Naive B cell (primary cell): ENCODE measurements around the gene CACNA1C. TPM values are rescaled to one million over a fixed set of nuclear protein-coding genes. Genes with fewer than 3 reads are reported as not detected.

Experiments
- ATAC-seq, 2 donors: fragments of 150-1000 bp; cut with Tn5 transposase; 2 replicates each; pipeline ENCODE4 v1.10.0; 2021; ENCODE audit warnings: low read depth in 2 of 2, mild to moderate bottlenecking in 2 of 2, moderate library complexity in 2 of 2
- DNase-seq: peaks from one replicate; pipeline ENCODE4 v3.0.0; 2022
- H3K27ac Mint-ChIP-seq, 6 donors: one replicate each; pipeline ENCODE4 v1.8.0; 2020 to 2022; ENCODE audit warnings: mild to moderate bottlenecking in 6 of 6, mixed read lengths in 6 of 6, moderate library complexity in 5 of 6, inconsistent platforms in 2 of 6
- H3K27me3 Mint-ChIP-seq, 3 donors: one replicate each; pipeline ENCODE4 v1.8.0; 2021 to 2022; ENCODE audit warnings: mixed read lengths in 3 of 3, mild to moderate bottlenecking in 1 of 3
- H3K36me3 Mint-ChIP-seq, 2 donors: one replicate each; pipeline ENCODE4 v1.8.0; 2020 to 2022; ENCODE audit warnings: mixed read lengths in 2 of 2, inconsistent platforms in 1 of 2, mild to moderate bottlenecking in 1 of 2
- H3K4me1 Mint-ChIP-seq, 3 donors: one replicate each; pipeline ENCODE4 v1.8.0; 2020 to 2022; ENCODE audit warnings: mixed read lengths in 3 of 3, inconsistent platforms in 1 of 3, mild to moderate bottlenecking in 1 of 3, moderate library complexity in 1 of 3
- H3K4me3 Mint-ChIP-seq, 8 donors: one replicate each; pipeline ENCODE4 v1.8.0; 2020 to 2022; ENCODE audit warnings: mild to moderate bottlenecking in 8 of 8, mixed read lengths in 8 of 8, moderate library complexity in 8 of 8, inconsistent platforms in 2 of 8
- H3K9me3 Mint-ChIP-seq, 7 donors: one replicate each; pipeline ENCODE4 v1.8.0; 2020 to 2022; ENCODE audit warnings: mixed read lengths in 7 of 7, mild to moderate bottlenecking in 5 of 7, inconsistent platforms in 2 of 7, moderate library complexity in 1 of 7
- polyA plus RNA-seq, 6 donors: library from polyadenylated mRNA; unstranded; fragments of 300-500 nt; fragmentation: Illumina TruSeq; gene quantifications; one replicate each; pipeline ENCODE4 v1.2.3, GENCODE V29; 2021; ENCODE audit warnings: low read depth in 6 of 6

The CACNA1C gene
- polyA plus RNA-seq, 6 donors from 2014 or later = 0.03 to 0.09 (median 0.06) TPM; not detected in 1

DNA sequence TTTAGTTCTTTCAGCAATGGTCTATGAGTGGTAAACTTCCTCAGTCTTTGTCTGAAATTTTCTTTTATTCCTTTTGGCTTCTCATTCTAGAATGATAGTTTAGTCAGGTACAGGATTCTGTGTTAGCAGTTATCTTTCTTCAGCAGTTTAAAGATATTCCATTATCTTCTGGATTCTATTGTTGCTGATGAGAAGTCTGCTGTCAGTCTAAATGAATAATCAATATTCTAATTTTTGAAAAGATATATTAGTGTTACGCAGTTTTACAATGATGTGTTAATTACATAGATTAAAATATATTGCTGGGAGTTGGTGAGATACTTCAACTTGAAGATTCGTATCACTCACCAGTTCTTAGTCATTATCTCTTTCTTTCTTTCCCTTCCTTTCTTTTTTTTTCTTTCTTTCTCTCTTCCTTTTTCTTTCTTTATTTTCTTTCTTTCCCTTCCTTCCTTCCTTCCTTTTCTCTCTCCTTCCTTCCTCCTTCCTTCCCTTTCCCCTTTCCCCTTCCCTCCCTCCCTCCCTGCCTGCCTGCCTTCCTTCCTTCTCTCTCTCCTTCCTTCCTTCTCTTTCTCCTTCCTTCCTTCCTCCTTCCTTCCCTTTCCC lies 17.8 kb downstream of the CACNA1C start:
- H3K4me3 Mint-ChIP-seq = no peak overlapping the region
- peaks cover 11 to 24% (median 15%) of the 10 kb centered on the region in 7 donors for H3K9me3 Mint-ChIP-seq
- H3K27ac Mint-ChIP-seq = no peak overlapping the region
- no peaks in the 10 kb centered on the region for H3K4me1 Mint-ChIP-seq
- peaks cover 18 to 28% (median 25%) of the 10 kb centered on the region in 3 donors for H3K27me3 Mint-ChIP-seq
- H3K36me3 Mint-ChIP-seq = peaks cover 5 to 17% of the 10 kb centered on the region in 2 donors
- no peak for ATAC-seq
- no peak for DNase-seq

GRCh38 chr12:2074792-2075191 lies 22.0 kb downstream of the CACNA1C start:
- Mint-ChIP-seq H3K9me3 (peaks cover 9 to 31% (median 18%) of the 10 kb centered on the region in 7 donors), H3K27me3 (peaks cover 7 to 32% (median 27%) of the 10 kb centered on the region in 3 donors), H3K27ac (no peak overlapping the region), H3K4me1 (no peaks in the 10 kb centered on the region), H3K36me3 (peaks cover 5 to 12% of the 10 kb centered on the region in 2 donors), H3K4me3 (no peak overlapping the region)
- DNase-seq = no peak
- ATAC-seq = no peak

GRCh38 chr12:2075508-2076195 lies 22.9 kb downstream of the CACNA1C start:
- H3K9me3 Mint-ChIP-seq = peaks cover 9 to 30% (median 17%) of the 10 kb centered on the region in 7 donors

DNA sequence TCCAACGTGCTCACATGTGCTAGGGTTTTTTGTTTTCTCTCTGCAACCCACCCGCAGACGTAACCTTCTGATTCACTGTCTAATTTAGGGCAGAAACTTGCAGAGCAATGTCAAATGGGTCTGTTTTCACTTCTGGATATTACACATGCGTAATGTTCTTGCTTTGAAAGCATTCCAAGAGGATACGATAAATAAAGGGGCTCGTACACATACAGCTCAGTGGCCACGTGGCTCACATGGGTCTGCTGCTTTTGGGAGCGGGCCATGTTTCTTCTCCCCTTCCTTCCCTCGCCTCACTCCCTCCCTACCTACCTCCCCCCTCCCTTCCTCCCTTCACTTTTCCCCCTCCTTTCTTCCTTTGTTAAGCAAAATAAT lies 23.4 kb downstream of the CACNA1C start:
- peaks cover 4 to 8% of the 10 kb centered on the region in 2 donors for H3K36me3 Mint-ChIP-seq
- ATAC-seq (no peak), DNase-seq (no peak)
- peaks cover 7 to 32% (median 27%) of the 10 kb centered on the region in 3 donors for H3K27me3 Mint-ChIP-seq
- no peaks in the 10 kb centered on the region for H3K4me1 Mint-ChIP-seq
- no peak overlapping the region for H3K4me3 Mint-ChIP-seq
- H3K27ac Mint-ChIP-seq = no peak overlapping the region
- H3K9me3 Mint-ChIP-seq = peaks cover 6 to 32% (median 19%) of the 10 kb centered on the region in 7 donors

More at GRCh38 chr12:2075508-2076195, 22.9 kb downstream of the CACNA1C start:
- ATAC-seq (no peak), DNase-seq (no peak)
- Mint-ChIP-seq H3K27me3 (peaks cover 7 to 32% (median 27%) of the 10 kb centered on the region in 3 donors), H3K36me3 (peaks cover 5 to 12% of the 10 kb centered on the region in 2 donors), H3K27ac (no peak overlapping the region), H3K4me3 (no peak overlapping the region), H3K4me1 (no peaks in the 10 kb centered on the region)

- DNase-seq (no peak), ATAC-seq (no peak)
- Mint-ChIP-seq H3K4me1 (no peaks in the 10 kb centered on the region), H3K27me3 (peaks cover 7 to 32% (median 27%) of the 10 kb centered on the region in 3 donors), H3K9me3 (peaks cover under 1 to 32% (median 16%) of the 10 kb centered on the region in 7 donors), H3K36me3 (peaks cover 0 to 2% of the 10 kb centered on the region in 2 donors), H3K4me3 (no peak overlapping the region), H3K27ac (no peak overlapping the region)
These were observed 23.9 kb downstream of the CACNA1C start for GRCh38 chr12:2076728-2077127.

DNA sequence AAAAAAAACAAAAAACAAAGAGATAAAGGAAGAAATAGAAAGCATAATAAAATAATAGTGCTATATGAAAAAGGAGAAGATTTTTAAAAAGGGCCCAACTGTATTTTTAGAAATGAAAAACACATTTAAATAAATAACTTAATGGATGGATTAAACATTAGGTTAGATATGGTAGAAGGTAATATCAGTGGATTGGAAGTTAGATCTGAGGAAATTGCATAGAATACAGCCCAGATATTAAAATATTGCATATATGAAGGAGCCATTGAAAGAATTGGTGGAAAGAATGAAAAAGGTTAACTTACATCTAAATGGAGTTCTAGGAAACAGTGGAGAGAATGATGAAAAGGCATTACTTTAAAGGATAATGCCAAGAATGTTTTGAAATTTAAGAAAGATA lies 27.8 kb downstream of the CACNA1C start:
- Mint-ChIP-seq H3K9me3 (peaks cover 0 to 32% (median 19%) of the 10 kb centered on the region in 7 donors), H3K4me1 (no peaks in the 10 kb centered on the region), H3K27ac (no peak overlapping the region), H3K36me3 (no peaks in the 10 kb centered on the region), H3K4me3 (no peak overlapping the region), H3K27me3 (peaks cover 7 to 36% (median 20%) of the 10 kb centered on the region in 3 donors)
- ATAC-seq = no peak
- no peak for DNase-seq

DNA sequence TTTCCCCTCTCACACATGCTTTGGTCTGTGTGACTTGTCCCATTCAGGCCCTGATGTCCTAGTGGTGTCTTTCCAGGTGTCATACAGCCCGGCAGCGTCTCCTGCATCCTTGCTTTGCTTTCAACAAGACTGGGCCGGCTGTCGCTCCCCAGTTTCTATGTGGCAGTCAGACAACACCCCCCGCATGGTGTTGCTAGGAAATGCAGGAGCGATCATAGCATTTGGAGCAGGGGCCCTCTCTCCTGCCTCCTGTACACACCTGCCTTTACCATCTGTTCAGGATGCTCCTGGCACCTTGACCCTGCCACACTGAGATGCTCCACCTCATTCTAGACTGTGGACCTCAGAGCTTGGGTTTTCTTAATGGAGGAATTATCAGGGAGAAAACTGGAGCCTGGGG lies 29.5 kb downstream of the CACNA1C start:
- Mint-ChIP-seq H3K9me3 (peaks cover 0 to 32% (median 19%) of the 10 kb centered on the region in 7 donors), H3K4me1 (no peaks in the 10 kb centered on the region), H3K27me3 (peaks cover under 1 to 30% (median 25%) of the 10 kb centered on the region in 3 donors), H3K27ac (peak overlapping the region in 1 of 6 donors; percentile 6), H3K4me3 (no peak overlapping the region), H3K36me3 (no peaks in the 10 kb centered on the region)
- DNase-seq (no peak), ATAC-seq (no peak)

GRCh38 chr12:2083008-2083407 lies 30.2 kb downstream of the CACNA1C start:
- peaks cover 0 to 30% (median 17%) of the 10 kb centered on the region in 7 donors for H3K9me3 Mint-ChIP-seq
- H3K36me3 Mint-ChIP-seq = no peaks in the 10 kb centered on the region
- no peak overlapping the region for H3K27ac Mint-ChIP-seq
- no peak overlapping the region for H3K4me3 Mint-ChIP-seq
- ATAC-seq (no peak), DNase-seq (no peak)
- no peaks in the 10 kb centered on the region for H3K4me1 Mint-ChIP-seq
- peaks cover 0 to 27% (median 20%) of the 10 kb centered on the region in 3 donors for H3K27me3 Mint-ChIP-seq

DNA sequence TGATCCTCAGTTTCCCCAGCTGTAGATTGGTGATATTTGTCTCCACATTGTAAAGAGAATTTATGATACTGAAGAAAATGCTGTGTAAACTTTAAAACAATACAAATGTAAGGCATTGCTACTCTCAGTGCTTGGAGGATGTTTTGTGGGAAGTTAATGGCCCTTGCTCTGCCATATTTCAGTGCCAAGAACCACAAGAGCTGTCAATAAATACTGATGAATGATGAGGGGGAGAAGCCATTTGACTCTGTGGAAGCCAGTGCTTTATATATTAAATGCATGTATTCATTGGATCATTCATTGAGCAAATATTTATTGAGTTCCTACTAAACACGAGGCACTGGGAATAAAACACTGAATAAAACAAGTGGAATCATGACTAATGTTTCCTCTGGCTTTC lies 30.8 kb downstream of the CACNA1C start:
- DNase-seq = no peak
- Mint-ChIP-seq H3K27ac (no peak overlapping the region), H3K4me1 (no peaks in the 10 kb centered on the region), H3K27me3 (peaks cover 0 to 27% (median 20%) of the 10 kb centered on the region in 3 donors), H3K4me3 (no peak overlapping the region), H3K9me3 (peaks cover 0 to 24% (median 15%) of the 10 kb centered on the region in 7 donors), H3K36me3 (no peaks in the 10 kb centered on the region)
- no peak for ATAC-seq

DNA sequence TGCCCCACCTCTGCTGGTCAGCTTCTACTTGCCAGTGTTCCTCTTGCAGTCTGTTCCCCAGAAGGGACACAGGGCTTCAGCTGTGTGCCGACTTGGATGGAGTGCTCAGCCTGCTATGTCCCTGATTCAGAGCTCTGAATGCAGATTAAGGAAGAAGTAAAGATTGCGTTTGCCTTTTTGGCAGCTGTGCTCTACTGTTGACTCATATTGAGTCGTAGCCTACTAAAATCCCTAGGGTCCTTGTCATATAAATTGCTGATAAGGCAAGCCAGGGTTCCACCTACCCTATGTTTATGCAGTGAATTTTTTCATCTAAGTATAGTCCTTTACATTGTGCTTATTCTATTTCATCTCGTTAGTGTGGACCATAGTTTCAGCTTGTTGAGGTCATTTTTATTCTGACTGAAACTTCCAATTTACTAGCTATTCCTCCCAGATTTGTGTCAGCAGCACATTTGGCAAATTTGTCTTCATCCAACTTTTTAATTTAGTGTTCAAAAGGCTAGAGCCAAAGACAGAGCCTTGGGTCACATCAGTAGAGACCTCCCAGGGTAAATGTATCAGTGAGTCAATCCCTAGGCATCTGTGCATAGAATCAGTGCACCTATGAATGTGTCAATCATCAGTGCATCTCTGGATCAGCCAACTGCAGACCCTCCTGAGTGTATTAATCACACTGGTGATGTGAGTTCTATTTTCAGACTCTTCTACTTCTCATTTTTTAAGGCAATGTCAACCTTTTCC lies 31.9 kb downstream of the CACNA1C start:
- no peak for DNase-seq
- Mint-ChIP-seq H3K36me3 (no peaks in the 10 kb centered on the region), H3K9me3 (peaks cover 0 to 19% (median 15%) of the 10 kb centered on the region in 7 donors), H3K4me3 (no peak overlapping the region), H3K27ac (no peak overlapping the region), H3K27me3 (peaks cover 0 to 27% (median 20%) of the 10 kb centered on the region in 3 donors), H3K4me1 (no peaks in the 10 kb centered on the region)
- ATAC-seq = no peak

DNA sequence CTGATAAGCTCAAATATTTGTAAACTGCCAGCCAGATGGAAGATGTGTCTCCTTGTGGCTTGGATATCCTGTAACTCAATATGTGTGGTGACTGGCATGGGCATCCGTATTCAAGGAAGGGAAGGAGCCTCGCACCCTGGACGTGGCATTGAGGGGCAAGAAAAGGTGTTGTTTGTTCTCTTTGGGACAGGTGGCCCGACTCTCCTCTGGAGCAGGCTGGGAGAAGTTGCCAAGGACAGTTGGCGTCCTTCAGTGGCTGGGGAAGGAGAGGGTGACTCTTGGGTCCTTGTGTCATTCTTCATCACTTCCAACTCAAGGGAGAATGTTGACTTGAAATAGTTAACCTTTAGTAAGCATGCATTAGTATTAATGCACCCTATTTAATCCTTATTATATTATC lies 39.6 kb downstream of the CACNA1C start:
- H3K27ac Mint-ChIP-seq = no peak overlapping the region

DNA sequence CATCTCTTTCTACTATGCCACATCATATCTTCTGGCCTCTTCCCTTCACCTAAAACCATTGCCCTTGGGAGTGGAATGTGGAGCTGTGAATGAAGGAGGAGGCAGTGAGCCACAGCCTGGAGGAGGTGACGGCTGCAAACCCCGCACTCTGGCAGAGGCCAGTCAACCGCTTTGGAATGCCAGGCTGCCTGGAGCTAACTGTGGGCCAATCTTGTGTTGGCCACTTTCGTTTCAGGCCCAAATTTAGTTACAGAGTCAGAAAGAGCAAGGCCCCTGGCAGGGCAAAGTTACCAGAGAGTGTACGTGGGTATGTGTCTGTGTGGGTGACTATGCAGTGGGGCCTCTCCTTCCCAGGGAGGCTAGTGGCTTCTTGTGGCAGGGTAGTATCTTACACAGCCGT lies 40.1 kb downstream of the CACNA1C start:
- ATAC-seq (no peak), DNase-seq (no peak)
- Mint-ChIP-seq H3K27ac (no peak overlapping the region), H3K4me1 (peaks cover 0 to 3% (median 0%) of the 10 kb centered on the region in 3 donors), H3K9me3 (no peaks in the 10 kb centered on the region), H3K4me3 (no peak overlapping the region), H3K36me3 (no peaks in the 10 kb centered on the region), H3K27me3 (peaks cover 7 to 10% (median 8%) of the 10 kb centered on the region in 3 donors)

More for the DNA sequence above, 39.6 kb downstream of the CACNA1C start:
- no peak overlapping the region for H3K4me3 Mint-ChIP-seq
- DNase-seq (no peak), ATAC-seq (no peak)
- H3K4me1 Mint-ChIP-seq = peaks cover 0 to 3% (median 0%) of the 10 kb centered on the region in 3 donors
- no peaks in the 10 kb centered on the region for H3K9me3 Mint-ChIP-seq
- H3K27me3 Mint-ChIP-seq = peaks cover 7 to 10% (median 9%) of the 10 kb centered on the region in 3 donors
- H3K36me3 Mint-ChIP-seq = no peaks in the 10 kb centered on the region

- DNase-seq (no peak), ATAC-seq (no peak)
- Mint-ChIP-seq H3K27ac (no peak overlapping the region), H3K9me3 (no peaks in the 10 kb centered on the region), H3K4me3 (no peak overlapping the region), H3K36me3 (no peaks in the 10 kb centered on the region), H3K27me3 (peaks cover 12 to 23% (median 15%) of the 10 kb centered on the region in 3 donors), H3K4me1 (peaks cover 0 to 3% (median 0%) of the 10 kb centered on the region in 3 donors)
These were observed 41.8 kb downstream of the CACNA1C start for GRCh38 chr12:2094597-2094996.
